GM12892 (cell line): ENCODE data around the gene SERINC5.

ENCODE experiments used
- POLR2AphosphoS5 ChIP-seq: IDR thresholded peaks from 2 replicates; pipeline ENCODE4 v1.6.1; 2011; ENCODE audit warnings: low read depth, low read length, control low read depth
- TAF1 ChIP-seq: IDR thresholded peaks from 2 replicates; pipeline ENCODE4 v1.6.1; 2011; ENCODE audit warnings: low read depth, mild to moderate bottlenecking, control low read depth, low read length, borderline replicate concordance

DNA sequence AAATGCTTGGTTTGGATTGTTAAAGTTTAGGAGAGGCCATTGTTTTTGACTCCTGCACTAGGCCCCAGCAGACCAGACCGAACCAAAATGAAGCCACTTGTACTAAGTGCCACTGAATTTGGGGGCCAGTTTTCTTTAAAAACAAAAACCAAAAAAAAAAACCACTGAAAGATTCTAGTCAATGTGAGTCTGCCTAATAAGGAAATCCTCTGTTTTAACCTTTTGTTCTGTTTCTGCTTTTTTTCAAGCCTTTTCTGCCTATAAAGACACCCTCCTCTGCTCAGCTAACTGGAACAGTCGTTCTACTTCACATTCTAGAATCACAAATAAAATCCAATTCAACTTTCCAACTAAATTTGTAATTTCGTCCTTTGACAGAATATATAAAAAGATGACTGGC, 64.9 kb downstream of the SERINC5 start:
- no peak for TF ChIP-seq POLR2AphosphoS5
- TF ChIP-seq TAF1 = no peak
